Measurements from ENCODE around the gene PDE4B. TPM values are rescaled to one million over a fixed set of nuclear protein-coding genes. Genes with fewer than 3 reads are reported as not detected.
A peak's percentile ranks its signal among the peaks of the same experiment; 100 is the strongest.

The PDE4B gene
- total RNA-seq, 1 experiment from 2014 or later = 1.4 TPM

DNA sequence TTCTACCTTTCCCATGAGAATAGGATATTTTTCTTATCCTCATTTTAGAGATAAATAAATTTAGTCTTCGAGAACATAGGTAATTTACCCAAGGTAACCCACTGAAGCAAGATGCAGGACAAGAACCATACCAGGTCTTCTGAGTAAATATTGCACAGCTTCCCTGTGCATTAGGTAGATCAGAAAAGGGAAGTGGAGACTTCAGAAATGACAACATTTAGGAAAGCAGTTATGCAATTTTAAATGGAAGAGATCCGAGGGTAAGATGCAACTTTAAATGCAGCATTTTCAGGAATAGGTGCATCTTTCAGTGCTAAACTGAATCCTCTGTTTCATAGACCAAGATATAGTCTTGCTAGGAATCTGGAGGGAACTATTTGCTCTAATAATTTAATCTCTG, 534.9 kb downstream of the PDE4B start:
- peaks cover 22% of the 10 kb centered on the region for H3K4me1 ChIP-seq (ENCODE audit: insufficient read depth, low read length)
- no peaks in the 10 kb centered on the region for H3K9me2 ChIP-seq (replicated peaks; ENCODE audit: low read length)
- no peaks in the 10 kb centered on the region for H3K27me3 ChIP-seq (ENCODE audit: low read length)
- TF ChIP-seq, protein P1, sequence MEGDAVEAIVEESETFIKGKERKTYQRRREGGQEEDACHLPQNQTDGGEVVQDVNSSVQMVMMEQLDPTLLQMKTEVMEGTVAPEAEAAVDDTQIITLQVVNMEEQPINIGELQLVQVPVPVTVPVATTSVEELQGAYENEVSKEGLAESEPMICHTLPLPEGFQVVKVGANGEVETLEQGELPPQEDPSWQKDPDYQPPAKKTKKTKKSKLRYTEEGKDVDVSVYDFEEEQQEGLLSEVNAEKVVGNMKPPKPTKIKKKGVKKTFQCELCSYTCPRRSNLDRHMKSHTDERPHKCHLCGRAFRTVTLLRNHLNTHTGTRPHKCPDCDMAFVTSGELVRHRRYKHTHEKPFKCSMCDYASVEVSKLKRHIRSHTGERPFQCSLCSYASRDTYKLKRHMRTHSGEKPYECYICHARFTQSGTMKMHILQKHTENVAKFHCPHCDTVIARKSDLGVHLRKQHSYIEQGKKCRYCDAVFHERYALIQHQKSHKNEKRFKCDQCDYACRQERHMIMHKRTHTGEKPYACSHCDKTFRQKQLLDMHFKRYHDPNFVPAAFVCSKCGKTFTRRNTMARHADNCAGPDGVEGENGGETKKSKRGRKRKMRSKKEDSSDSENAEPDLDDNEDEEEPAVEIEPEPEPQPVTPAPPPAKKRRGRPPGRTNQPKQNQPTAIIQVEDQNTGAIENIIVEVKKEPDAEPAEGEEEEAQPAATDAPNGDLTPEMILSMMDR (conservative IDR thresholded peaks at IDR 0.05; ENCODE audit: low read depth, low read length) = no peak
- TF ChIP-seq EZH2 (IDR thresholded peaks at IDR 0.05; ENCODE audit: low read length, unreplicated experiment) (no peak), EZH2phosphoT487 (IDR thresholded peaks at IDR 0.05; ENCODE audit: borderline replicate concordance, low read length) (no peak)
- no peaks in the 10 kb centered on the region for H3F3A ChIP-seq (ENCODE audit: low read length, unreplicated experiment)
- no peaks in the 10 kb centered on the region for H3K36me3 ChIP-seq (ENCODE audit: low read depth, low read length)
- no peaks in the 10 kb centered on the region for H3K9me3 ChIP-seq (ENCODE audit: low read length)
- ChIA-PET CTCF (no interaction called here), POLR2A (ENCODE audit: unreplicated experiment) (interaction anchor here (0.7 kb wide), 1 partner anchor 179 kb away, joined by 3 read pairs; no protein-coding TSS in a partner anchor)
- no peak overlapping the region for H2AFZ ChIP-seq (ENCODE audit: low read length)
- DNase-seq = no peak
- intact Hi-C loops (cut with micrococcal nuclease) = no loop called here
- H3K27ac ChIP-seq (ENCODE audit: low read length) = no peak overlapping the region
- H3K9ac ChIP-seq (ENCODE audit: low read length) = no peak overlapping the region
- no peak overlapping the region for H3K4me2 ChIP-seq (ENCODE audit: low read length)
- no peak for ATAC-seq
- no peaks in the 10 kb centered on the region for H4K20me1 ChIP-seq (ENCODE audit: low read length)
- no peaks in the 10 kb centered on the region for H3K79me2 ChIP-seq (ENCODE audit: low read length)
- no TSS peak for BruUV-seq (replicated peaks)
- H3K4me3 ChIP-seq (ENCODE audit: low read length) = no peak overlapping the region

DNA sequence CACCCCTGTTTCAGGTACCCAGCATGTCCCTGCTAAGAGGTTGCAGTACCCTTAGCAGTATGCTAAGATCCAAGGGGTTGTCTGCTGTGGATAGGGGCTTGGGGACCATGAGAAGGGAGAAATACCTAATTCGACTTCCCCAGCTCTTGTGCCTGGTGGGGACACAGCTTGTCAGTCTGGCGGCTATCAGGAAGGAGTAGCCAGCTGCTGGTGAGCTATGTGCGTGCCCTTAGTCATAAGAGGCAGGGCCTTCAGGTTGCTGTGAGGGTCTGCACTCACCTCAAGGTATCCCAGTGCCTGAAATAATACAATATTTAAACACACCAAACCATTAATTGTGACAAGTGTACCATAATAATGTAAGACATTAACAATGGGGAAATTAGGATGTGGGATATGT, 536.2 kb downstream of the PDE4B start:
- Histone ChIP-seq H3F3A (ENCODE audit: low read length, unreplicated experiment) (no peaks in the 10 kb centered on the region), H3K4me1 (ENCODE audit: insufficient read depth, low read length) (peaks cover 26% of the 10 kb centered on the region), H4K20me1 (ENCODE audit: low read length) (no peaks in the 10 kb centered on the region), H2AFZ (ENCODE audit: low read length) (no peak overlapping the region), H3K36me3 (ENCODE audit: low read depth, low read length) (no peaks in the 10 kb centered on the region), H3K9ac (ENCODE audit: low read length) (no peak overlapping the region), H3K27ac (ENCODE audit: low read length) (no peak overlapping the region), H3K4me2 (ENCODE audit: low read length) (no peak overlapping the region), H3K9me2 (replicated peaks; ENCODE audit: low read length) (no peaks in the 10 kb centered on the region), H3K9me3 (ENCODE audit: low read length) (no peaks in the 10 kb centered on the region), H3K79me2 (ENCODE audit: low read length) (no peaks in the 10 kb centered on the region), H3K4me3 (ENCODE audit: low read length) (no peak overlapping the region), H3K27me3 (ENCODE audit: low read length) (no peaks in the 10 kb centered on the region)
- ATAC-seq (no peak), DNase-seq (no peak)
- BruUV-seq (replicated peaks) = no TSS peak
- intact Hi-C loops (cut with micrococcal nuclease) = no loop called here
- TF ChIP-seq, protein P1 (conservative IDR thresholded peaks at IDR 0.05; ENCODE audit: low read depth, low read length) = no peak
- TF ChIP-seq EZH2phosphoT487 (IDR thresholded peaks at IDR 0.05; ENCODE audit: borderline replicate concordance, low read length) (no peak), EZH2 (IDR thresholded peaks at IDR 0.05; ENCODE audit: low read length, unreplicated experiment) (no peak)
- CTCF ChIA-PET = no interaction called here
- POLR2A ChIA-PET (ENCODE audit: unreplicated experiment) = no interaction called here

DNA sequence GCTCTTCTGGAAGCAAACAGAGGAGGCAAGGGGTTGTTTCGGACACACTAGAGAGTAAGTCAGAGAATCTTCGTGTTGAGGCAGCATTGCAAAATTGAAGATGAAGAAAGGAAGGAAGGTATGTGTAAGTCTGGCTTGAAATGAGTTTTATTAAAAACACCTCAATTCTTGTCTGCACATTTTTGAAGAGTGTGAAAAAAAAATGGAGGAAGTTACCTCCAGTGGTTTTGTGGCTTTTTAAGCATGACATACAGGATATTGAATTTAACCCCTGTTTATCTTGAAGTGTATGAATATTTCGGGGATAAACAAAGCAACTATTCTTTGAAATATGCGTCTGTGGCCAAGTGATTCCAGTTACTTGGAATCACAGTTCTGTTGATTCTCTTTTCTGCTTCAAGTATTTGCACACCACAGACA, 538.0 kb downstream of the PDE4B start:
- H4K20me1 ChIP-seq (ENCODE audit: low read length) = no peaks in the 10 kb centered on the region
- H2AFZ ChIP-seq (ENCODE audit: low read length) = peak overlapping the region; percentile 1; the same call in 1 of the 2 replicates
- BruUV-seq (replicated peaks) = no TSS peak
- H3K27me3 ChIP-seq (ENCODE audit: low read length) = no peaks in the 10 kb centered on the region
- H3K27ac ChIP-seq (ENCODE audit: low read length) = peak overlapping the region; percentile 10; the same call in 1 of the 2 replicates
- no peaks in the 10 kb centered on the region for H3K9me2 ChIP-seq (replicated peaks; ENCODE audit: low read length)
- ChIA-PET POLR2A (ENCODE audit: unreplicated experiment) (interaction anchor here (0.6 kb wide), 1 partner anchor 49 kb away, joined by 3 read pairs; no protein-coding TSS in a partner anchor), CTCF (no interaction called here)
- TF ChIP-seq, protein P1 (conservative IDR thresholded peaks at IDR 0.05; ENCODE audit: low read depth, low read length) = no peak
- TF ChIP-seq EZH2phosphoT487 (IDR thresholded peaks at IDR 0.05; ENCODE audit: borderline replicate concordance, low read length) = no peak
- no peak for TF ChIP-seq EZH2 (IDR thresholded peaks at IDR 0.05; ENCODE audit: low read length, unreplicated experiment)
- no peaks in the 10 kb centered on the region for H3F3A ChIP-seq (ENCODE audit: low read length, unreplicated experiment)
- peaks cover 26% of the 10 kb centered on the region for H3K4me1 ChIP-seq (ENCODE audit: insufficient read depth, low read length)
- H3K9ac ChIP-seq (ENCODE audit: low read length) = peak overlapping the region; percentile 71; the same call in 1 of the 2 replicates
- DNase-seq (peak; percentile 26), ATAC-seq (no peak)
- H3K4me2 ChIP-seq (ENCODE audit: low read length) = no peak overlapping the region
- H3K9me3 ChIP-seq (ENCODE audit: low read length) = no peaks in the 10 kb centered on the region
- no peaks in the 10 kb centered on the region for H3K36me3 ChIP-seq (ENCODE audit: low read depth, low read length)
- H3K4me3 ChIP-seq (ENCODE audit: low read length) = no peak overlapping the region
- H3K79me2 ChIP-seq (ENCODE audit: low read length) = no peaks in the 10 kb centered on the region
- intact Hi-C loops (cut with micrococcal nuclease) = loop anchor here (1.0 to 5.0 kb wide), 2 partner anchors 59 to 107 kb away; no protein-coding TSS in a partner anchor

Measured in PC-3 (cell line).